HepG2 (cell line): ENCODE results near the gene CD53. TPM values are rescaled to one million over a fixed set of nuclear protein-coding genes. Genes with fewer than 3 reads are reported as not detected.

ENCODE experiments used
- ATAC-seq: fragments of 200-7000 bp; cut with Tn5 transposase; 3 replicates; pipeline ENCODE4 v1.9.1; 2020; ENCODE audit warnings: mild to moderate bottlenecking, moderate library complexity
- BruUV-seq: library from RNA; stranded (reverse); fragments of 400-500 nt; replicated peaks from 2 replicates; lab custom pipeline; 2021; lab: Mats Ljungman, UMichigan
- CTCF ChIA-PET: fragments of 300-600 bp; formaldehyde crosslinking; extraction: SDS; loops from one replicate; lab custom pipeline; 2021; ENCODE audit warnings: low total read pairs, inconsistent platforms, low intra/inter-chr PET ratio; lab: Yijun Ruan, JAX
- POLR2A ChIA-PET: fragments of 350-600 bp; sonication (Branson Sonifier 250); formaldehyde crosslinking; loops from one replicate; lab custom pipeline; 2020; ENCODE audit warnings: antibody characterized with exemption, inconsistent platforms; lab: Yijun Ruan, JAX
- DNase-seq: peaks from one replicate; pipeline ENCODE4 v3.0.0-alpha.2; 2015; ENCODE audit warnings: low spot score
- FAIRE-seq: peaks from 3 replicates; lab custom pipeline; 2011; peaks lifted over from hg19 to GRCh38; lab: Jason Lieb, UNC
- H2AFZ ChIP-seq: one replicate; pipeline ENCODE4 v1.6.1; 2011; ENCODE audit warnings: low read length, inconsistent platforms
- H3K27ac ChIP-seq: fragments of 300-600 bp; 3 replicates; pipeline ENCODE4 v1.8.0; 2011; ENCODE audit warnings: mixed run types, mild to moderate bottlenecking, mixed read lengths, low read length, inconsistent platforms; ENCODE audit not compliant: insufficient read depth; ENCODE audit errors: extremely low read length
- H3K27me3 ChIP-seq, 2 experiments: fragments of 200-600 bp in 1 of 2; 2 replicates in 1 of 2; 3 replicates in 1 of 2; pipeline versions ENCODE4 v1.6.0 to v1.8.0; 2011; ENCODE audit warnings: low read length in 2 of 2, mild to moderate bottlenecking in 2 of 2, moderate library complexity in 2 of 2, inconsistent platforms in 1 of 2; ENCODE audit not compliant: insufficient read depth in 2 of 2, control insufficient read depth in 1 of 2
- H3K36me3 ChIP-seq, 2 experiments: fragments of 200-600 bp in 1 of 2; replicated peaks in 1 of 2; 2 replicates in 1 of 2; 3 replicates in 1 of 2; pipeline versions ENCODE4 v1.5.1 to v1.8.0; 2011; ENCODE audit warnings: low read length in 2 of 2, inconsistent platforms in 1 of 2; ENCODE audit not compliant: insufficient read depth in 2 of 2, control insufficient read depth in 1 of 2
- H3K4me1 ChIP-seq: 2 replicates; pipeline ENCODE4 v1.5.1; 2012; ENCODE audit warnings: low read length, inconsistent platforms; ENCODE audit not compliant: insufficient read depth
- H3K4me2 ChIP-seq: 2 replicates; pipeline ENCODE4 v1.6.0; 2011; ENCODE audit warnings: low read depth, low read length, inconsistent platforms
- H3K4me3 ChIP-seq, 3 experiments: fragments of 200-600 bp in 1 of 3; sonication (generic), shearing (Covaris generic) in 1 of 3; replicated peaks in 1 of 3; 2 replicates each; pipeline ENCODE4 v1.5.1; 2011 to 2016; ENCODE audit warnings: low read length in 3 of 3, inconsistent platforms in 2 of 3, low read depth in 2 of 3, mild to moderate bottlenecking in 2 of 3, control low read depth in 1 of 3, mixed read lengths in 1 of 3; ENCODE audit not compliant: insufficient read depth in 1 of 3
- H3K79me2 ChIP-seq: one replicate; pipeline ENCODE4 v1.6.1; 2011; ENCODE audit warnings: low read length, inconsistent platforms; ENCODE audit not compliant: insufficient read depth
- H3K9ac ChIP-seq: 2 replicates; pipeline ENCODE4 v1.6.0; 2011; ENCODE audit warnings: mild to moderate bottlenecking, low read depth, low read length, inconsistent platforms; ENCODE audit not compliant: insufficient read depth
- H3K9me3 ChIP-seq: 2 replicates; pipeline ENCODE4 v1.5.1; 2012; ENCODE audit warnings: mild to moderate bottlenecking, low read length
- H4K20me1 ChIP-seq: 2 replicates; pipeline ENCODE4 v1.6.0; 2011; ENCODE audit warnings: inconsistent platforms, mild to moderate bottlenecking, low read length, moderate library complexity; ENCODE audit not compliant: insufficient read depth
- AHDC1 ChIP-seq: sonication (generic); formaldehyde crosslinking; IDR thresholded peaks from 2 replicates; pipeline ENCODE4 v1.5.1; 2020; ENCODE audit warnings: mild to moderate bottlenecking, missing genetic modification reagents, borderline replicate concordance
- ARNTL ChIP-seq: sonication (generic); formaldehyde crosslinking; IDR thresholded peaks from 2 replicates; pipeline ENCODE4 v1.4.0; 2020; ENCODE audit warnings: mild to moderate bottlenecking, missing genetic modification reagents
- HNRNPLL ChIP-seq: fragments of 200-400 bp; formaldehyde crosslinking; IDR thresholded peaks from 2 replicates; pipeline ENCODE4 v1.6.1; 2017; ENCODE audit warnings: mild to moderate bottlenecking, low read depth, low read length; ENCODE audit not compliant: poor library complexity, severe bottlenecking
- KMT2A ChIP-seq: sonication (generic); formaldehyde crosslinking; IDR thresholded peaks from 2 replicates; pipeline ENCODE4 v1.4.0; 2020; ENCODE audit warnings: missing genetic modification reagents
- RFX3 ChIP-seq: IDR thresholded peaks from 2 replicates; pipeline ENCODE4 v1.6.1; 2016; ENCODE audit warnings: missing biosample characterization, missing genetic modification reagents
- TCF7L2 ChIP-seq: IDR thresholded peaks from 2 replicates; pipeline ENCODE4 v1.6.1; 2011; ENCODE audit warnings: mild to moderate bottlenecking, low read depth, low read length, moderate library complexity
- ZFY ChIP-seq: sonication (generic); formaldehyde crosslinking; IDR thresholded peaks from 2 replicates; pipeline ENCODE4 v1.4.0; 2020; ENCODE audit warnings: missing genetic modification reagents
- ZNF558 ChIP-seq: sonication (generic); formaldehyde crosslinking; IDR thresholded peaks from 2 replicates; pipeline ENCODE4 v1.9.0; 2022; ENCODE audit warnings: mild to moderate bottlenecking, missing genetic modification reagents, borderline replicate concordance
- ZNF792 ChIP-seq: IDR thresholded peaks from 2 replicates; pipeline ENCODE4 v1.6.1; 2016
- WGBS: methylation state at CpG from one replicate; pipeline ENCODE4 v1.1.6; 2017; ENCODE audit warnings: low lambda C conversion rate; 5-methylcytosine and 5-hydroxymethylcytosine counted together
- in situ Hi-C: cut with HindIII; loops from 2 replicates; pipeline ENCODE4 v1.10.0; 2017; ENCODE audit warnings: low pct_unique_long_range_greater_than_20kb; ENCODE audit not compliant: extremely low pct_ligation_motif_present
- intact Hi-C: fragments of 100-400 bp; cut with micrococcal nuclease; formaldehyde crosslinking; loops from one replicate; pipeline ENCODE4 v1.10.0; 2022; ENCODE audit not compliant: unreplicated experiment
- polyA plus RNA-seq, 8 experiments: library from polyadenylated mRNA; depleted of rRNA in 3 of 8; stranded (reverse) in 7 of 8; unstranded in 1 of 8; fragments of >200 nt; fragmentation: Illumina TruSeq in 4 of 8; extraction: Trizol in 4 of 8; gene quantifications; 2 replicates each; pipeline versions ENCODE4 v1.2.1 to v1.2.3, GENCODE V29; 2011 to 2016; ENCODE audit warnings: low read depth in 4 of 8, missing spikeins in 1 of 8, mixed read lengths in 1 of 8; ENCODE audit not compliant: insufficient read depth in 1 of 8
- total RNA-seq, 5 experiments: library from RNA; depleted of rRNA; stranded (reverse); fragments of >200 nt; fragmentation: Illumina TruSeq; extraction: Trizol; gene quantifications; 2 replicates each; pipeline ENCODE4 v1.2.3, GENCODE V29; 2016; ENCODE audit warnings: low read depth in 1 of 5

The CD53 gene
- total and polyA plus RNA-seq, 2 of the 13 experiments (the other 11 are each of a cell fraction or from before 2014, with no cell fraction given), result not detected

DNA sequence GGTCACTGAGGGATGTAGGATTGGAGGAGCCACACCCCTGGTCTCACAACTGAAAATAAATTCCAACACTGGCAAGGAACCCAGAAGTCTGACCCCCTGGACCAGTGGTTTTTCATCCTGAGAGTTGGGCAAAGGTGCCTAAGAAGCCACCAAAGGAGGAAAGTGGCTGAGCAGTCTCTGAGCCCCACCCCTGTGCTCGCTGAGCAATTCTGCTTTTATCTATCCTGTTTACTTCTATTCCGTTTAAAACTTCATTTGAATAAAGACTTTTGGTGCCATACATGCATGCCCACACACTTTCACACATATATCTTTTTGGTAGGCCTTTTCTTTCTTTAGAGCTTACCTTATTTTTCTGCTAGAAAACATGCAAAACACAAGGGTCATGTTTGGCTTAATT is 13.9 kb upstream of the CD53 start:
- H3K4me2 ChIP-seq, result no peak overlapping the region
- ATAC-seq, result no peak
- no peak overlapping the region for H3K4me3 ChIP-seq
- no peak overlapping the region for H3K27ac ChIP-seq
- ChIA-PET CTCF (no interaction called here), POLR2A (no interaction called here)
- no peak for DNase-seq
- H3K4me1 ChIP-seq, result no peaks in the 10 kb centered on the region
- H4K20me1 ChIP-seq, result no peaks in the 10 kb centered on the region
- no peak overlapping the region for H3K9ac ChIP-seq
- H3K9me3 ChIP-seq, result no peaks in the 10 kb centered on the region
- H3K27me3 ChIP-seq, result no peaks in the 10 kb centered on the region; a peak in 1 of 5 replicates
- FAIRE-seq, result no peak
- intact Hi-C loops (no loop called here), in situ Hi-C loops (no loop called here)
- H3K79me2 ChIP-seq, result no peaks in the 10 kb centered on the region
- H3K36me3 ChIP-seq, result no peaks in the 10 kb centered on the region
- WGBS, result 0% methylated on average over 2 of the region's 2 CpGs
- TF ChIP-seq RFX3, result no peak
- TF ChIP-seq ZFY, result no peak
- TF ChIP-seq ZNF792 (CRISPR knock-in tag), result no peak
- no peak for TF ChIP-seq TCF7L2
- TF ChIP-seq ARNTL (CRISPR knock-in tag), result no peak
- no peak for TF ChIP-seq ZNF558
- no peak for TF ChIP-seq KMT2A
- no peak for TF ChIP-seq HNRNPLL
- no peak for TF ChIP-seq AHDC1 (CRISPR knock-in tag)
- TF ChIP-seq, all 625 proteins: peak for 0
- no TSS peak for BruUV-seq
- no peak overlapping the region for H2AFZ ChIP-seq
